GM18499 (cell line): ENCODE data around the gene ADAM10.

ENCODE experiments used
- ATAC-seq: cut with Tn5 transposase; IDR thresholded peaks from one replicate; pipeline ENCODE4 v1.9.1; 2021; ENCODE audit warnings: moderate number of reproducible peaks; ENCODE audit not compliant: insufficient read depth, unreplicated experiment

ADAM10 gene

DNA sequence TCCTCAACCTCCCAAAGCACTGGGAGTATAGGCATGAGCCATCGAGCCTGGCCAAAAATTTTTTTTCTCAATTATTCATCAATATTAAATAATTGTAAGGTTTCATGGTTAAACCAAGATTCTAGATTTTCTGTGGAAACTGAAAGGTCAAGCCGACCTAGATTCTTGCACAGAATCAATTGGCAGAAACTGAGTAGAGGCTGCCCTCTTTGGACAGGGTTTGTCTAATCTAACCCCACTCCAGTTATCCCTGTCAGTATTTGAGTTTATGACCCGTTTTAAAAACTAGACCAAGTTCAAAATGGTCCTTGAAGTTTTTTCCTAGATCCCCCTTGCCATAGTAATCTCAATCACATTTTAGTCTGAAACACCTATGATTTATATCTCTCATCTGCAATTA lies 8.6 kb upstream of the ADAM10 start:
- no peak for ATAC-seq

DNA sequence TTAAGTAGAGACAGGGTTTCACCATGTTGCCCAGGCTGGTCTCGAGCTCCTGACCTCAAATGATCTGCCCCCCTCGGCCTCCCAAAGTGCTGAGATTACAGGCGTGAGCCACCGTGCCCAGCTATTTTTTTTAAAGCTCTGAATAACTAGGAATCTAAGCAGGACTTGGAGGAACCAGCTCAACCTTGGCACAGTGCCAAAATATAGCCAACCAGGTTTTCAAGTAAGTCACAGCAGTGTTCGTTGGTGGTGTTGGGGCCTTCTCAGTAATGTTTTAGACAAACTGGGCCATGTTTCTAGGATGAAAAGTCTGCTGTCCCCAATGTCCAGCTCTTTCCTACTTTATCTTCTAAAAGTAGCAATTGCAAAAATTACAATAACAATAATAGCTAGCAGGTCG lies 6.4 kb upstream of the ADAM10 start:
- ATAC-seq, result no peak

DNA sequence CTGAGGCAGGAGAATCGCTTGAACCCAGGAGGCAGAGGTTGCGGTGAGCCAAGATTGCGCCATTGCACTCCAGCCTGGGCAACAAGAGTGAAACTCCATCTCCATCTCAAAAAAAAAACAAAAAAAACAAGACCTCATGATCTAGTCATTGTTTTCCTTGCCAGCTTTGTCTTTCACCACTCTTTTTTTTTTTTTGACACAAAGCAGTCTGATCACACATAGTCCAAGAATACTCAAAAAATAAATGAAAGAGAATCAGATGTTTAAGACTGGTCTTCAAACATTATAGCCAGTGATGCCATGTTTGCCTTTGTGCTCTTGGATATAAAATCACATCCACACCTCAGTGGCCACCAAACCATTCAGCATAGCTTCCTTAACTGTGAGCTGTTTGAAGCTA lies 5.8 kb upstream of the ADAM10 start:
- ATAC-seq, result no peak

DNA sequence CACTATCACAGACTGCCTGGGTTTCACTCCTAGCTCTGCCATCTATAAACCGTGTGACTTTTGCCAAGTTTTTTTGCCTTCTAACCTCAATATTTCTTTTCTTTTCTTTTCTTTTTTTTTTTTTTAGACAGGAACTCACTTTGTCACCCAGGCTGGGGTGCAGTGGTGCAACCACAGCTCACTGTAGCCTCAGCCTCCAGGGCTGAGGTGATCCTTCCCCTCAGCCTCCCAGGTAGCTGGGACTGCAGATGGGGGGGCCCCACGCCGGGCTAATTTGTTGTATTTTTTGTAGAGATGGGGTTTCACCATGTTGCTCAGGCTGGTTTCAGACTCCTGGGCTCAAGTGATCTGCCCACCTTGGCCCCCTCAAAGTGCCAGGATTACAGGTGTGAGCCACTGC lies 3.2 kb upstream of the ADAM10 start:
- ATAC-seq, result no peak

DNA sequence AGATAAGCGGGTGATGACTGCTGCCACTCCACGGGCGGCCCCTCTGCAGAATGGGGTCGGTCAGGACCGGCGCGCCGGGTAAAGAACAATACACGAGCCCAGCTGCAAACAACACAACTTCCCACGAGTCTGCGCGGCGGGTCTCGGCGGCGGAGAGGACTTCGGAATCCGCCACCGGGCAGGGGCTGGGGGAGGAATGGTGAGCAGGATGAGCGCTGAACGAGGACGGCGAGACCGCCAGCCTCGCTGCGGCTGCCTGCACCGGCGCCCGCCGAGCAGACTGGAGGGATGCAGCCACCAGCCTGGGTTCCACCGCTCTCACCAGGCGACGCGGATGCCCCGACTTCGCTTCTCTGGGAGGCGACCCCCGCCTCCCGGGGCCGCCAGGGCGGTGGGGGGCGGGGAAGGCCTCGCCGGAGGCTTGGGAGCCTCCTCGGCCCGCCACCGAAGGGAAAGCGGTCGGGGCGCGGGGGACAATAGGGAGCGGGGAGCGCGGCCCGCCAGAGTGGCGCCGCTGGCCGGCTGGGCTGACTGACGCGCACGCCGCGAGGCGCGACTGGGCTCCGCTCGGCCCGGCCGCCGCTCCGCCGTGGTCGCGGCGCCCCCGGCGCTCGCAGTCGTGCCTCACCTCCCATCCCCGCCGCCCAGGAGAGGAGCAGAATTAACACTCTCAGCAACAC lies 515 bp downstream of the ADAM10 start:
- peak; percentile 9 for ATAC-seq

DNA sequence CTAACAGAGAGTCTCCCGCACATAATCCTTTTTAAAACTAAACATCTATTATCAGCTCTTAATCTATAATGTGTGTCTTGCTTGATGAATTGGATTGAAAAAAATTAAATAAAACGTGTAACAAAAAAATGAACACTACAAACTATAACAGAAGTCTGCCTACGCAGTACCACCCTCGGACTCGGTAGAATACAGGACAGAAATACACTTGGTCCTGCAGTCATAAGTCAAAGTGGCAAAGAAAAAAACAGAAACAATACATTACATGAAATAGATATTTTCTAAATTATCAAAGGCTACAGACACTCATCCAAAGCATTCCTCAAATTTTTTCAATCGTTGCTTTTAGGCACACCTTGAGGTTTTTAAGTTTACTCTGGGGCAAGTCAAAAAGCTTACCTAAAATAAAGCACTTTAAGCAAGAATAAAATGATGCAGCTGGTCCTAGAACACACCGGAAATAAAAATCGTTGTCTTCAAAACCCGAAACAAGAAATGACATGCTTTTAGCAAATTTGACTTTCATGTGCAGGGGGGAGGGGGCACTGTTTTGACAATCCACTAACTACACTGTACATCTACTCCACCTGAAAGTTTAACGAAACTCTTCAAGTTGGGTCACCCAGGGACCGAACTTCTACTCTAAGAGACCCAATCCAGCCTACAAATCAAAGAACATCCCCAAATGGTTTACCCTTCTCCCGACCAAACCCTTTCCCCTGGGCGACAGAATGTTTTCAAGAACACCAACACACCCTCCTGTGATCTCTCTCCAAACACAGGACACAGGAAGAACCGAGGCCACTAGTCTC lies 1.3 kb downstream of the ADAM10 start:
- ATAC-seq, result no peak

DNA sequence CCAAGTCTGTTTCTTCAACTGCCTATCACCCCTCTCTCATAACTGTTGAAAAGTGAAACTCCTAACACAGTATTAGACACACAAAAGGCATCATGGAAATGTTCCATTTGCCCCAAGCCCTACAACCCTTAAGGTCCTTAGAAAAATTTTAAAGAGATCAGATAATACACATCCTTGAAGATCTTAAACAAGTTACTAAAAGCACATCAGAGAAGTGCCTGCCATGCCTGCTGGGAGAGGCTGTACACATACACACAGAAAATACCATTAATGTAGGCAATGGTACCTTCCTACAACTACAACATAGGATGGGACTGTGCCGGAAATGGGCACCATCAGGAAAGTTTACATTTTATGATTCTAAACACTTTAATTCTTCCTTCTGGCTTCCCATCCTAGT lies 3.3 kb downstream of the ADAM10 start:
- no peak for ATAC-seq

DNA sequence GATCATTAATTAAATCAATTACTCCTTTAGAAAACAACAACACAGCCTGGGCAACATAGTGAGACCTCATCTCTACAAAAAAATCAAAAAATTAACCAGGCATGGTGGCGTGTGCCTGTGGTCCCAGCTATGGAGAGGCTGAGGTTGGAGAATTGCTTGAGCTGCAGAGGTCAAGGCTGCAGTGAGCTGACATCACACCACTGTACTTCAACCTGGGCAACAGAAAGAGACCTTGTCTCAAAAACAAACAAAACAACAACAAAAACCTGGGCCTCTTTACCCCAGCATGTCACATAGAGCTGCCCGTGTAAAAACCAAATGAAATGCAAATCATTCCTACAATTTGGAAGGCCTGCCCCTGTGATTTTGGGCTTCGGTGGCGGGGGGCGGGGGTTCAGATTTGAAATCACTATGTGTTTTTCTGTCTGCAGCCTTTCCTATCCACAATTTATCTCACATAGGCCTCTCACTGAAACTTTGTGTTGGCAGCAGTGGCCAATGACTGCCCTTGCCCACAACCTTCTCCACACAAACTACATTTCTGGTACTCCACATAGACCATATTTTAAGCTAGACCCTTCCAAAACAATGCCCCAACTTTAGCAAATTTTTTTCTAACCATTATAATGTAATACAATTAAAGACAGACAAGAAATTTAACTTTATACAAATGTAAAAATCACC lies 6.5 kb downstream of the ADAM10 start:
- ATAC-seq, result no peak

GRCh38 chr15:58742022-58742813 lies 7.3 kb downstream of the ADAM10 start:
- no peak for ATAC-seq

GRCh38 chr15:58741032-58741431 lies 8.5 kb downstream of the ADAM10 start:
- no peak for ATAC-seq

GRCh38 chr15:58740436-58740835 lies 9.1 kb downstream of the ADAM10 start:
- ATAC-seq, result no peak

DNA sequence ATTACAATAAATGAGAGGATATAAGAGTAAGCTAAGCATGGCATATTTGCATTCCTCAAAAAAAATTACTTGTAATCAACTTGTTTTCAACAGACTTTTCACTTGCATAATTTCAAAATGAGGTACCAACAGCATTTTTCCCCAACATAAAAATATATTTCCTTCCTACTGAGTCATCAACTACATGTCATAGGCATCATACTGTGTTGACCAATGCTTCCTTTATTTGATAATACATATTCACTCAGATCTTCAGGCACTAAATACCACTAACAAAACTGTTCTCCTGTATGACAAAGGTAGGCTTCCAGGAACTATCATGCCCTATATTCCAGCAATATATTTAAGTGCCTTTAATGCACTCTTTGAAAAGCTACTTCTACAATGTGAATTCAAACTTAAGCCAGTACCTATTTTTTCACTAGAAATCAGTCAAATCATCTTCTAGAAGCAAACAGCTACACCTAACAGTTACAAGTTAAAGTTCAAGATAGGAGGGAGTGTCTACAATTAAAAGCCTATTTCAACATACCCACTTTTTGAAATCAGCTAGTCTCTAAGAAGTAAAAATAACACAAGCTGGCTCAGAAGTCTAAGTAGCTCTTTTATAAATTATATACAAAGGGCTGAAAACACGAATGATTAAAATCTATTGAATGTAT lies 11.3 kb downstream of the ADAM10 start:
- ATAC-seq, result no peak

GRCh38 chr15:58737298-58737697 lies 12.2 kb downstream of the ADAM10 start:
- ATAC-seq, result no peak

GRCh38 chr15:58736018-58736643 lies 13.4 kb downstream of the ADAM10 start:
- ATAC-seq, result no peak

DNA sequence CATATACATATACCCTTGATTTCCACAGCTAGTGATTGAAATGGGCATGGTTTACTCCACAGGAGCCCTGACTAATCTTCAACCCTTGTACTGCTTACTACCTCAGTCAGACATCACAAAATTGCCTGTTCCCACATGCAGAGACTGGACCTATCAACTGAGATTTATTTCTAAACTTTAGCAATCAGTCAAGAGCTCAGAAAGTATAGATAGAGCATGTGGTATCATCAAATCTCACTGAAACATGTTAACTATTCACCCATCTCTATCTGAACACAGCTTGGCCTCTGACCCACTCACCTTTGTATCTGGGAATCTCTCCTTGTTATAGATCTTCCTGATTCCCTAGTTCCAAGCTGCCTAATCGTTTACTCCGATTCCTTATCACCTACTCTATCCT lies 14.6 kb downstream of the ADAM10 start:
- ATAC-seq, result no peak

DNA sequence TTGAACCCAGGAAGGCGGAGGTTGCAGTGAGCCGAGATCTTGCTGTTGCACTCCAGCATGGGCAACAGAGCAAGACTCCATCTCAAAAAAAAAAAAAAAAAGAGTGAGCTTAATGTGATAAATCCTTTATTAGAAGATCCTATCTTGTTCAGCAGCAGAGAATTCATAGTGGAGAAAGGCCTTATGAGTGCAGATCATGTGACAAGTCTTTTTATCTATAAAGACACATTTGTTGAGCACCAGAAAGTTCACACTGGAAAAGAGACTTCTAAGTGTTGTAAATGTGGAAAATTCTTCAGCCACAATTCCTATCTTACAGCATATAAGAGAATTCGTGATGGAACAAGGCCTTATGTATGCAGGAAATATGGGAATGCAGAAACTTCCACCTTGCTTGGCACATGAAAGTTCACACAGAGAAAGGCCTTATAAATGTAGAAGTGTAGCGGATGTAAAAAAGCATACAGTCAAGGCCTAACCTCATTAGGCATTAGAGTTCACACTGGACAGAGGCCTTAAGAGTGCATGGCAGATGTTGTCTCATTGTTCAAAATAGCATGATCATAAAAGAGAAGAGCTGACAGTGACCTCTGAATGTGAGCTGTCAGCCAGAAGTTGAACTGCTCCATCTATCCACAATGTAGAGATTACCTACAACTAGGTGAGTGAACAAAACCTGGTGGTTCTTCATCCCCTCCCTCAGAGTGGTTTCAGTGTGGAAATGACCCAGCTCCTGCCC lies 16.7 kb downstream of the ADAM10 start:
- ATAC-seq, result no peak

DNA sequence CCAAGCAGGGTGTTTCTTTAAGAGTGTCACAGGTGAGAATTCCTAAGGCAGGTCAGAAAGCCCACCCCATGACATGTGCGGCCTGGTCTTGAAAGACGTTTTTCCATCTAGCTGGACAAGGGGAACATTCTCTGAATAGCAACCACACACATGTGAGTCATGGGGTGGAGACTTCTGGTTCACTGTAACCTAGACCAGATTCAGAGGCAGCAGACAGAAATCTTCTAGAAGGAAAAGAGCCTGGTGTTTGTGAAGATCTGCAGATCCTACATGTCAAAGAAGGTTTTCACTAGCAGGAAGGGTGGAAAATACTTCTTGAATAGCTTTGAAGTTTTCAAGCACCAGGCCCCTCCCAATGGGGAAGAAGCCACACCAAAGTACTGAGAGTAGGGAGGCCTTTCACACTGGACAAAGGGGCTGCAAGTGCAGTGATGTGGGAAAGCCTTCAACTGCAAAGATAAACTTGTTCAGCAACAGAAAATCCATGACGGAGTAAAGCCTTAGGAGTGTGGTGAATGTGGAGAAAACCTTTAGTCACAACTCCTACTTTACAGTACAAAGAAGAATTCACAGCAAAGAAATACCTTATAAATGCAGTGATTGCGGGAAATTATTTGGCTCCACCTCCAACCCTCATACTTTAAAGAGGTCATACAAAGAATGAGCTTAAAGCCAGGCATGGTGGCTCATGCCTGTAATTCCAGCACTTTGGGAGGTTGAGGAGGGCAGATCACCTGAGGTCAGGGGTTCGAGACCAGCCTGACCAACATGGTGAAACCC lies 17.6 kb downstream of the ADAM10 start:
- ATAC-seq, result no peak

GRCh38 chr15:58726867-58727266 lies 22.6 kb downstream of the ADAM10 start:
- no peak for ATAC-seq
